HFFc6 (cell line): ENCODE results near the gene SCN5A. TPM values are rescaled to one million over a fixed set of nuclear protein-coding genes. Genes with fewer than 3 reads are reported as not detected.

Experiments used
- DNase-seq: peaks from one replicate; pipeline ENCODE4 v3.0.0-alpha.2; 2018
- H3K27ac Mint-ChIP-seq: 2 replicates; pipeline ENCODE4 v1.8.0; 2020; ENCODE audit warnings: mild to moderate bottlenecking, mixed read lengths
- H3K27me3 Mint-ChIP-seq: 2 replicates; pipeline ENCODE4 v1.8.0; 2021; ENCODE audit warnings: mild to moderate bottlenecking, moderate library complexity, mixed read lengths; ENCODE audit not compliant: insufficient read depth
- H3K36me3 Mint-ChIP-seq: 2 replicates; pipeline ENCODE4 v1.8.0; 2021; ENCODE audit warnings: low read depth, mixed read lengths
- H3K4me1 Mint-ChIP-seq: 2 replicates; pipeline ENCODE4 v1.8.0; 2020; ENCODE audit warnings: low read depth, mixed read lengths
- H3K4me3 Mint-ChIP-seq: 2 replicates; pipeline ENCODE4 v1.8.0; 2020; ENCODE audit warnings: mild to moderate bottlenecking, moderate library complexity, mixed read lengths
- H3K9me3 Mint-ChIP-seq: 2 replicates; pipeline ENCODE4 v1.8.0; 2020; ENCODE audit warnings: mild to moderate bottlenecking, mixed read lengths
- total RNA-seq, 6 experiments: library from RNA; stranded (reverse); fragmentation: NEBNext Ultra II Directional; extraction: Animal tissue kit (Norgen Biotek cat#: 25700); gene quantifications; 2 replicates in 1 of 6; 3 replicates in 5 of 6; pipeline ENCODE4 v1.2.3, GENCODE V29; 2021
- TF ChIP-seq, protein P1 (sequence below): fragments of 200-600 bp; sonication (generic); IDR thresholded peaks from 2 replicates; pipeline ENCODE4 v1.5.0; 2021; ENCODE audit warnings: antibody characterized with exemption, mild to moderate bottlenecking

Gene SCN5A
- total RNA-seq, 6 experiments from 2014 or later = 0.05 to 0.46 (median 0.28) TPM; not detected in 3

DNA sequence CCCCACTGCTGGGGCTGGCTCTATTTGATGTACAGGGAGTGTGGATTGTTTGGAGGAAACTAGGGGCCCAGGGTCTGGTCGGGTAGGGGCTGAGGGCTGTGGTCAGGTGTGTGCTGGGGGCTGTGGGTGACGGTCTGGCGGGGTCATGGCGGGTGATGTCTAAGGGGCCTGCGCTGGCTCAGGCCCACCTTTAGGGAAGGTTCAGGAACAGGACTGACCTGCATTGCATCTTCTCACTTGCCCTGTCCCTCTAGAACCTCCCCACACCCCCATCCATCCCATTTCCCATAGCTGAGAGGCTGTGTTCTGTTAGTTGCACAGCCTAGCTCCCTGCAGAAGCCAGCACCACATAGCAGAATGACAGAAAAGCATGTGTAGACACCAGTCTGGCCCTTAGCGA is 39.1 kb downstream of the SCN5A start:
- peaks cover 24% of the 10 kb centered on the region for H3K27me3 Mint-ChIP-seq
- TF ChIP-seq, protein P1, sequence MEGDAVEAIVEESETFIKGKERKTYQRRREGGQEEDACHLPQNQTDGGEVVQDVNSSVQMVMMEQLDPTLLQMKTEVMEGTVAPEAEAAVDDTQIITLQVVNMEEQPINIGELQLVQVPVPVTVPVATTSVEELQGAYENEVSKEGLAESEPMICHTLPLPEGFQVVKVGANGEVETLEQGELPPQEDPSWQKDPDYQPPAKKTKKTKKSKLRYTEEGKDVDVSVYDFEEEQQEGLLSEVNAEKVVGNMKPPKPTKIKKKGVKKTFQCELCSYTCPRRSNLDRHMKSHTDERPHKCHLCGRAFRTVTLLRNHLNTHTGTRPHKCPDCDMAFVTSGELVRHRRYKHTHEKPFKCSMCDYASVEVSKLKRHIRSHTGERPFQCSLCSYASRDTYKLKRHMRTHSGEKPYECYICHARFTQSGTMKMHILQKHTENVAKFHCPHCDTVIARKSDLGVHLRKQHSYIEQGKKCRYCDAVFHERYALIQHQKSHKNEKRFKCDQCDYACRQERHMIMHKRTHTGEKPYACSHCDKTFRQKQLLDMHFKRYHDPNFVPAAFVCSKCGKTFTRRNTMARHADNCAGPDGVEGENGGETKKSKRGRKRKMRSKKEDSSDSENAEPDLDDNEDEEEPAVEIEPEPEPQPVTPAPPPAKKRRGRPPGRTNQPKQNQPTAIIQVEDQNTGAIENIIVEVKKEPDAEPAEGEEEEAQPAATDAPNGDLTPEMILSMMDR = no peak
- no peak overlapping the region for H3K4me3 Mint-ChIP-seq
- H3K9me3 Mint-ChIP-seq = no peaks in the 10 kb centered on the region
- no peak for DNase-seq
- no peaks in the 10 kb centered on the region for H3K36me3 Mint-ChIP-seq
- no peak overlapping the region for H3K27ac Mint-ChIP-seq
- no peaks in the 10 kb centered on the region for H3K4me1 Mint-ChIP-seq

DNA sequence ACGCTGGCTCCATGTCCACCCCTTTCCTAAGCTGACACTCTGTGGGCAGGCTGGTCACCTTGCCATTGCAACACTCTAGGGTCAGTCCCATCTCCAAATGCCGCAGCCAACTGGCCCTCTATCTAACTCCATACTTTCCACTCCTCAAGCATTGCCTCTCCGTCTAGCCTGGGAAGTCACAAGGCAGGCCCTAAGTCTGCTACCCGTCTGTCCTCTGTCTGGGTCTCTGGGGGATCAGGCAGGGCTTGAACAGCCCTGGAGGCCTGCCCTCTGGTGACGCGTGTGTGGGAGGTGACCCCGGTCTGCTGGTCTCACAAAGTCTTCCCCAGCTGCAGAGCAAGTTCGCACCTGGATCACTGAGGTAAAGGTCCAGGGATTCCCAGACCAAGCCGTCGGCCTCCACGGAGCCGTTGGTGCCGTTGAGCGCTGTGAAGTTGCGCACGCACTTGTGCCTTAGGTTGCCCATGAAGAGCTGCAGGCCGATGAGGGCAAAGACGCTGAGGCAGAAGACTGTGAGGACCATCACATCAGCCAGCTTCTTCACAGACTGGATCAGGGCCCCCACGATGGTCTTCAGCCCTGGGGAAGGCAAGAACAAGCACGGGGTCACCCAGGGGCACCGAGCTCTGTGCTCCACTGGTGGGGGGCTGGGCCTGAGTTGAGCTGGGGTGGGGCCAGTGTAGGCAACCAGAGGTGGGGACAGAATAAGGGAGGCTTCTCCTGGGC is 39.9 kb downstream of the SCN5A start:
- no peaks in the 10 kb centered on the region for H3K4me1 Mint-ChIP-seq
- H3K27me3 Mint-ChIP-seq = peaks cover 27% of the 10 kb centered on the region
- no peak overlapping the region for H3K4me3 Mint-ChIP-seq
- H3K27ac Mint-ChIP-seq = no peak overlapping the region
- DNase-seq = no peak
- TF ChIP-seq, protein P1 = no peak
- no peaks in the 10 kb centered on the region for H3K9me3 Mint-ChIP-seq
- H3K36me3 Mint-ChIP-seq = no peaks in the 10 kb centered on the region

DNA sequence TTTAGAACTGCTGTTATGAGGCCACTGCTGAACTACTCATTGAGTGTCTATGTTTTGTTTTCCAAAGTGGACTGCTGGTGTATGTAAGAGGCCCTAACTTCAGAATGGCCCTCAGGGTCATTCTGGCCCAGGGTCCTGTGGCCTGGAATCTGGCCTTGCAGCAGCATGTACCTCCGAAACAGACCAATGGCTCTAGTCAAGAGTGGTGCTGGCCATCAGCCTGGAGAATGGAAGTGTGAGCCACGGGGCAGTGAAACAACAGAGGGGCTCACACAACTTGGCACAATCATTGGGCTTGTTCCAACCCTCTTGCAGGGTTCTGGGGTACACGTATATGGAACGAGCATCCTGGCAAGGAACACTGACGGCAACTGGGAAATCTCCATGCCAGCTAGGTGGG is 40.5 kb downstream of the SCN5A start:
- Mint-ChIP-seq H3K9me3 (no peaks in the 10 kb centered on the region), H3K36me3 (no peaks in the 10 kb centered on the region)

DNA sequence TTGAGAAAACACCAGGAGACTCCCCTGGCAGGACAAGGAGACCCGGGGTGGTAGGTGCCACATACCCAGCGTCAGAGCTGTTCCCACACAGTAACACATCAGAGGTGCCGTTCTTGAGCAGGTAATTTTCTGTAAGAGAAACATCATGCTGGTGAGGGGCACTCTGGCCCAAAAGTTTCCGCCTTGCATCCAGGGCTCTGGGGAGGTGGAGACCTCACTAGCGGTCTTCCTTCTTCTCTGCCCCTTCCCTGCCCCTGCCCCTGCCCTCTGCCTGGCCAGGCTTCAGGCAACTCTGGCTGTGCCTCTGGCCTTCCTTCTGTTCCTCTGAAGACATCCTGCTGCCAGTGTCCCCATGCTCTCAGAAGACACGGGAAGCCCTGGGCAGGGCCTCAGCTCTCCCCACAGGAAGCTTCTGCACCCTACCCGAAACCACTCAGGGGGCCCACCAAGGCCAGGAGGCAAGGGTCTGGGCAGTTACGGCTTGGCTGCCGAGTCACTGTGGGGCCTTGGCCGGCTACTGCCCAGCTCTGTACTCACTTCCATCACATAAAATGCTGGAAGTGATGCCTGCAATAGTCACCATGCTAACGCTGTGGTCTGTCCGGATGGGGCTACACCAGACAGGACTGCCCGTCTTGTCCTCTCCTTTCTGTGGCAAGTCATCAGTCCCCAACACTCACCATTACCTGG is 41.3 kb downstream of the SCN5A start:
- H3K9me3 Mint-ChIP-seq = no peaks in the 10 kb centered on the region

More for the DNA sequence above, 40.5 kb downstream of the SCN5A start:
- no peak overlapping the region for H3K4me3 Mint-ChIP-seq
- no peak overlapping the region for H3K27ac Mint-ChIP-seq
- H3K27me3 Mint-ChIP-seq = peaks cover 27% of the 10 kb centered on the region
- no peak for DNase-seq
- H3K4me1 Mint-ChIP-seq = no peaks in the 10 kb centered on the region
- TF ChIP-seq, protein P1 = no peak

DNA sequence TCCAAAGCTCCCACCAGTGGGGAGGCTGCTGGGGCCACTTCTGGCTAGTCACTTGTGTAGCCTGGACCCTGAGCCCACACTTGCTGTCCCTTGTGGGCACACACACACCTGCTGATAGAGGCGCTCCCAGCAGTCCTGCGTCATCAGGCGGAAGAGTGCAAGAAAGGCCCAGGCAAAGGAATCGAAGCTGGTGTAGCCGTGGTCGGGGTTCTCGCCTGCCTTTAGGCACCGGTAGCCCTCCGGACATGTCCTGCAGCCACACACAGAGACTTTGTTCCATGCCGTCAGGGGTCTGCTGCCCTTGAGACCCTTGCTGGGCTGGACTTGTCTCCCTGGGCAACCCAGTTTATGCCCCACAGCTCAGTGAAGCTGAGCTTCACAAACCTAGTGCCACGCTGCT is 42.9 kb downstream of the SCN5A start:
- no peak overlapping the region for H3K27ac Mint-ChIP-seq
- no peak overlapping the region for H3K4me3 Mint-ChIP-seq
- no peaks in the 10 kb centered on the region for H3K36me3 Mint-ChIP-seq
- no peaks in the 10 kb centered on the region for H3K9me3 Mint-ChIP-seq
- H3K27me3 Mint-ChIP-seq = peaks cover 29% of the 10 kb centered on the region
- no peak for DNase-seq
- TF ChIP-seq, protein P1 = no peak
- no peaks in the 10 kb centered on the region for H3K4me1 Mint-ChIP-seq

More for the DNA sequence above, 41.3 kb downstream of the SCN5A start:
- H3K36me3 Mint-ChIP-seq = no peaks in the 10 kb centered on the region
- H3K4me3 Mint-ChIP-seq = no peak overlapping the region
- peaks cover 27% of the 10 kb centered on the region for H3K27me3 Mint-ChIP-seq
- TF ChIP-seq, protein P1 = no peak
- no peaks in the 10 kb centered on the region for H3K4me1 Mint-ChIP-seq
- no peak overlapping the region for H3K27ac Mint-ChIP-seq
- no peak for DNase-seq
